Activated CD4-positive, alpha-beta T cell treated with anti-CD3 and anti-CD28 coated beads, Interleukin-2, amount 10 ng/mL, durations not matched to agents 7 days and 5 days (primary cell): ENCODE data around the gene THOC1. TPM values are rescaled to one million over a fixed set of nuclear protein-coding genes. Genes with fewer than 3 reads are reported as not detected.

ENCODE experiments used
- CTCF ChIA-PET: fragments of 350-600 bp; sonication (Branson Sonifier 250); formaldehyde crosslinking; loops from one replicate; lab custom pipeline; 2021; ENCODE audit warnings: antibody characterized with exemption; lab: Charles Lee
- POLR2A ChIA-PET: fragments of 350-600 bp; sonication (Branson Sonifier 250); formaldehyde crosslinking; loops from one replicate; lab custom pipeline; 2021; ENCODE audit warnings: antibody characterized with exemption; lab: Charles Lee
- DNase-seq: peaks from one replicate; pipeline ENCODE4 v3.0.0-alpha.2; 2020
- H3K27ac Mint-ChIP-seq: one replicate; pipeline ENCODE4 v1.8.0; 2021; ENCODE audit warnings: mild to moderate bottlenecking, moderate library complexity, mixed read lengths
- H3K27me3 Mint-ChIP-seq: one replicate; pipeline ENCODE4 v1.8.0; 2021; ENCODE audit warnings: mixed read lengths
- H3K36me3 Mint-ChIP-seq: one replicate; pipeline ENCODE4 v1.8.0; 2021; ENCODE audit warnings: low read depth, mixed read lengths
- H3K4me1 Mint-ChIP-seq: one replicate; pipeline ENCODE4 v1.8.0; 2021; ENCODE audit warnings: mixed read lengths
- H3K4me3 Mint-ChIP-seq: one replicate; pipeline ENCODE4 v1.8.0; 2021; ENCODE audit warnings: mild to moderate bottlenecking, moderate library complexity, mixed read lengths
- H3K9me3 Mint-ChIP-seq: one replicate; pipeline ENCODE4 v1.8.0; 2021; ENCODE audit warnings: mixed read lengths
- total RNA-seq, 2 experiments: library from RNA; stranded (reverse); gene quantifications; one replicate each; pipeline ENCODE4 v1.2.3, GENCODE V29; 2021

The THOC1 gene
- total RNA-seq, 2 experiments from 2014 or later, result 46.7 to 55.9 TPM

DNA sequence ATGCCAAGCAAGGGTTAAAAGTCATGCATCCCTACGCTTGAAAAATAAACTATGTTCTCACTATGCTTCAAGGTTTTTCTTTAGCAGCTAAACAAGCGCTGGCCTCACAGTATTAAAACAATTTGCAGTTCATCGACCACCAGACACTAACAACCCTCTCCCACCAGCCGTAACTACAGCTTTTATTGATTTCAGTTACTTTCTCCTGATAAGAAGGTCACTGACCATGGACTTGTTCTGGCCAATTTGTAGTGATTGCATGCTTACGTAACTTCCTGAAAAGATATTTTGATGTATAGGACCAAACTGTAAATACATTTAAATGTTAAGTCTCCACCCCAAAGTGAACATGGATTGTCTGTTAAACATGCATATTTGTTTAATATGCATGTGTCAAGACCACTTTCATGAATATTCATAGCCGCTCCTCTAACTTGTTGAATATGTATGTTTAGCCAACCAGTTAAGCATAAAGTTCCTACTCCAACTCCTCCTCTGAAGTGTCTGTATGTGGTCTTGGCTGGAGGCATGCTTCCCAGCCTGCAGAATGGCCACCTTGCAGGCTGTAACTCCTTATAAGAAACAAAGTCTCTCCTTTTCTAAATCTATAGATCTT is 1.7 kb upstream of the THOC1 start:
- no peaks in the 10 kb centered on the region for H3K27me3 Mint-ChIP-seq
- CTCF ChIA-PET, result no interaction called here

DNA sequence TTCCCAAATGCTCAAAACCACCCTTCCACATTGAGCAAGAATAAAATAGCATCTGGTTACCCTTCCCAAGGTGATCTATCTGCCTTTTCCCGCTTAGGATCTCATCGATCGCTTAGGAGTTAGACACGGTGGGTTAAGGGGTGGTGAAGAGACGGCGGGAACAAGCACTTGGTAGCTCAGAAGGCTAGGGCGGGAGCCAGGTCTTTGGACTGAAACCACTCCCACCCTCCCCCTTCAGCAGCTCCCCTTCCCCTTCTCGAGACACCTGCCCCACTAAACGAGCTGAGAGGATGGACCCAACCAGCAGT is 513 bp downstream of the THOC1 start:
- POLR2A ChIA-PET, result interaction anchor here (0.7 to 1.2 kb wide), 2 partner anchors 14 to 32 kb away, joined by 3 to 4 read pairs; no protein-coding TSS in a partner anchor
- Mint-ChIP-seq H3K9me3 (no peaks in the 10 kb centered on the region), H3K4me3 (peak overlapping the region; percentile 99), H3K36me3 (peaks cover 14% of the 10 kb centered on the region), H3K4me1 (peaks cover 32% of the 10 kb centered on the region), H3K27me3 (no peaks in the 10 kb centered on the region), H3K27ac (peak overlapping the region; percentile 99)
- CTCF ChIA-PET, result interaction anchor here (1.0 to 1.4 kb wide), 3 partner anchors 8 to 14 kb away, joined by 3 to 5 read pairs (median 5); no protein-coding TSS in a partner anchor
- DNase-seq, result no peak

More for the DNA sequence above, 1.7 kb upstream of the THOC1 start:
- no peaks in the 10 kb centered on the region for H3K9me3 Mint-ChIP-seq
- H3K4me3 Mint-ChIP-seq, result peak overlapping the region; percentile 99
- DNase-seq, result no peak
- peaks cover 32% of the 10 kb centered on the region for H3K4me1 Mint-ChIP-seq
- peaks cover 1% of the 10 kb centered on the region for H3K36me3 Mint-ChIP-seq
- POLR2A ChIA-PET, result no interaction called here
- no peak overlapping the region for H3K27ac Mint-ChIP-seq

DNA sequence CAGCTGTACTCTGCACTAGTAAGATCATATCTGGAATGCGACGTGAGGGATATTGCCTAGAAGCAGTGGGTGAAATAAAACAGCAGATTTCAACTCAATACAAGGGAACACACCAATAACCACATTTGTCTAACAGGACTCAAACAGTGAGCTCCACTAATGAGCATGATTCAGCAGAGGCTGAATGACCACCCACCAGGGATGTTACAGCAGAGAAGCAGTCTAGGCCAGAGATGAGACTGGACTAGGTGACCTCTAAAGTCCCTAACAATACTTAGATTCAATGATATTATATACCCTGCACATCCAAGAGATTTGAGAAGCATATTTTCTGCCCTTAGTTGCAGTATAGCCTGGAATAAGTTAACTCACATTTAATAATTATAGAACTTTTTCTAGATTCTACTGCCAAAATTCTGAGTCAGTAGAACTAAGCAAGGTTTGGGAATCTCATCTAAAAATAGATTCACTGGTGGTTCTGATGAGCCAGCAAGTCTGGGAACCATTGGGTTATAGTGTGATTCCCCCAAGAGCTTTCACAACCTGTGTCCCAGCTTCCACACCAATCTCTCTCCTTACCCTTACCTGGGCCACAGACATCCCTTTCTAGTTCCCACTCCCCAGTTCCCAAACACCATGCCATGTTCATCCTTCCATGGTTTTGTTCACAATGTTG is 6.3 kb downstream of the THOC1 start:
- no peak for DNase-seq
- H3K9me3 Mint-ChIP-seq, result no peaks in the 10 kb centered on the region
- POLR2A ChIA-PET, result no interaction called here
- H3K27me3 Mint-ChIP-seq, result no peaks in the 10 kb centered on the region
- no peak overlapping the region for H3K4me3 Mint-ChIP-seq
- H3K36me3 Mint-ChIP-seq, result peaks cover 36% of the 10 kb centered on the region
- peaks cover 8% of the 10 kb centered on the region for H3K4me1 Mint-ChIP-seq
- H3K27ac Mint-ChIP-seq, result no peak overlapping the region
- CTCF ChIA-PET, result interaction anchor here (1.5 kb wide), 1 partner anchor 21 kb away, joined by 3 read pairs; no protein-coding TSS in a partner anchor

DNA sequence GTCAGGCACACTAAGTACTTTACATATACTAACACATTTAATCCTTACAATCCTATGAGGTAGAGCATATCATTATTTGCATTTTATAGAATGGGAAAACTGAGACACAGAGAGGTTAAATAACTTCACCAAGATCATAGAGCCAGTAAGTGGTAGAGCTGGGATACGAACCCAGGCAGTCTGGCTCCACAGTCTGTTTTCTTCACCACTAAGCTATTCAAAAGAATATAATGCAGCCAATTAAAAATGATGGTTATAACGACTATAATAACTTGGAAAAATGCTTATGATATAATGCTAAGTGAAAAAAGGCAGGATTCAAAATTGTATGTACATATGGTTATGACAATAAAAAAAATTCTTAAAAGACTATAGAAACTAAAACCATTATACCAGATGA is 7.3 kb downstream of the THOC1 start:
- H3K9me3 Mint-ChIP-seq, result no peaks in the 10 kb centered on the region
- H3K27ac Mint-ChIP-seq, result no peak overlapping the region
- no peak for DNase-seq
- no peak overlapping the region for H3K4me3 Mint-ChIP-seq
- H3K27me3 Mint-ChIP-seq, result no peaks in the 10 kb centered on the region
- peaks cover 43% of the 10 kb centered on the region for H3K36me3 Mint-ChIP-seq
- POLR2A ChIA-PET, result no interaction called here
- CTCF ChIA-PET, result no interaction called here
- H3K4me1 Mint-ChIP-seq, result no peaks in the 10 kb centered on the region

DNA sequence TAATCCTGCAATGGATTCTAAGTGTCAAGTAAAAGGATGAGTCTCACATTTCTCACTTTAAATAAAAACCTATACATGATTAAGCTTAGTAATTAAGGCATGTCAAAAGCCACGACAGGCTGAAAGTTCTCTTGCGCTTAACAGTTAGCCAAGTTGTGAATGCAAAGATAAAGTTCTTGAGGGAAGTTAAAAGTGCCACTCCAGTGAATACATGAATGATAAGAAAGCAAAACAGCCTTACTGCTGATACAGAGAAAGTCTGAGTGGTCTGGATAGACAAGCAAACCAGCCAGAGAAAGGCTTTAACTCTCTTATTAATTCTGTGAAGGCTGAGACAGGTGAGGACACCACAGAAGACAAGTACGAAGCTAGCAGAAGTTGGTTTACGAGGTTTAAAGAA is 12.7 kb downstream of the THOC1 start:
- POLR2A ChIA-PET, result no interaction called here

DNA sequence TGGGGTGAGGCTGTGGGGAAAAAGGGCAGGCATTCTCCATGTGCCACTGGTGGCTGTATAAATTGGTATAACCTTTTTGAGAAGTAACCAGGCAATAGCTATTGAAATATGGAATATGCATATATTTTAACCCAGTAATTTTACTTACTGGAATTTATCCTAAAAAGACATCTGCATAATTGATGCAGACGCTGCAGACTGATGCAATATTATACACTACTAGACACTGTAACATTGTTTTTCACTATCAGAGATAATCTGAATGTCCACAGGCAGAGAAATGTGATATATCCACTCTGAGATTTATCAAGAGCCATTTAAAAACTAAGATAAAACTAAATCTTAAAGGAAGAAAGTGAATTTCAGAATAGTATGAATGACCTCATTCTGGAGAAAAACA is 14.7 kb downstream of the THOC1 start:
- DNase-seq, result no peak
- Mint-ChIP-seq H3K27ac (no peak overlapping the region), H3K4me1 (no peaks in the 10 kb centered on the region), H3K9me3 (no peaks in the 10 kb centered on the region), H3K36me3 (peaks cover 58% of the 10 kb centered on the region), H3K27me3 (no peaks in the 10 kb centered on the region), H3K4me3 (no peak overlapping the region)
- CTCF ChIA-PET, result interaction anchor here (2.0 kb wide), 1 partner anchor 15 kb away, joined by 5 read pairs; the partner anchor contains the start of gene THOC1
- POLR2A ChIA-PET, result no interaction called here

More for the DNA sequence above, 12.7 kb downstream of the THOC1 start:
- Mint-ChIP-seq H3K27me3 (no peaks in the 10 kb centered on the region), H3K27ac (no peak overlapping the region), H3K4me3 (no peak overlapping the region), H3K4me1 (no peaks in the 10 kb centered on the region), H3K9me3 (no peaks in the 10 kb centered on the region), H3K36me3 (peaks cover 52% of the 10 kb centered on the region)
- CTCF ChIA-PET, result interaction anchor here (1.1 kb wide), 1 partner anchor 13 kb away, joined by 3 read pairs; the partner anchor contains the start of gene THOC1
- DNase-seq, result no peak

DNA sequence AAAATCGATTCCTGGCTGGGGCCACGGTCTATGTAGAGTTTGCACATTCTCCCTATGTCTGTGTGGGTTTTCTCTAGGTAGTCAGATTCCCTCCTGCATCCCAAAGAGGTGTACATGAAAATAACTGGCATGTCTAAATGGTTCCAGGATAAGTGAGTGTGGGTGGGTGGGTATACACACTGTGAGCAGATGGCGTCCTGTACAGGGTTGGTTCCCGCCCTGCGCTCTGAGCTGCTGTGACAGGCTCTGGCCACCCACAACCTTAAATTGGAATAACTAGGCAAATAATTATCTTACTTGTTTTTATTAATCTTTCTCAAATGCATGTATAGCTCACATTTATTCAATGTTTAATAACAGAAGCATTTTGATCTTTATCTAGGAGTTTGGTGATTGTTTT is 16.3 kb downstream of the THOC1 start:
- POLR2A ChIA-PET, result no interaction called here
- Mint-ChIP-seq H3K4me1 (no peaks in the 10 kb centered on the region), H3K27ac (no peak overlapping the region), H3K36me3 (peaks cover 49% of the 10 kb centered on the region), H3K9me3 (no peaks in the 10 kb centered on the region), H3K27me3 (no peaks in the 10 kb centered on the region), H3K4me3 (no peak overlapping the region)
- CTCF ChIA-PET, result interaction anchor here (0.7 to 1.1 kb wide), 2 partner anchors 28 to 579 kb away, joined by 3 to 4 read pairs; no protein-coding TSS in a partner anchor
- no peak for DNase-seq

DNA sequence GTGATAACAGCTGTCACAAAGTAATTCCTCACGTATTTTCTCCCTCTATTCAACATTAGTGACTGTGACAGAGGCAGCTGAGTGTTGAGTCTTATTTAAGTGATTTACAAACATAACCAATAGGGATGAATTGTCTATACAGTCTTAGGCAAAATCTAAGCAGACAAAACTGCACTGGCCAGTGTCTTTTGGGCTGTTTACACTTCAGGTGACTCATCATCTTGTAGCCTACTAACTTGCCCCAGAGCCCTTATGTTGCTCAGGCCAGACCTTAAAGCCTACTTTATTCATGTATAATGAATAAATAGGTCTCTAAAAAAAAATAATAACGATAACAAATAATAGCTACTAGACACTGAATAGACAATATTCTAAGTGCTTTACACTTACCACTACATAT is 17.2 kb downstream of the THOC1 start:
- Mint-ChIP-seq H3K27me3 (no peaks in the 10 kb centered on the region), H3K27ac (no peak overlapping the region), H3K36me3 (peaks cover 46% of the 10 kb centered on the region), H3K4me3 (no peak overlapping the region), H3K9me3 (no peaks in the 10 kb centered on the region), H3K4me1 (no peaks in the 10 kb centered on the region)
- no peak for DNase-seq
- POLR2A ChIA-PET, result no interaction called here
- CTCF ChIA-PET, result no interaction called here

DNA sequence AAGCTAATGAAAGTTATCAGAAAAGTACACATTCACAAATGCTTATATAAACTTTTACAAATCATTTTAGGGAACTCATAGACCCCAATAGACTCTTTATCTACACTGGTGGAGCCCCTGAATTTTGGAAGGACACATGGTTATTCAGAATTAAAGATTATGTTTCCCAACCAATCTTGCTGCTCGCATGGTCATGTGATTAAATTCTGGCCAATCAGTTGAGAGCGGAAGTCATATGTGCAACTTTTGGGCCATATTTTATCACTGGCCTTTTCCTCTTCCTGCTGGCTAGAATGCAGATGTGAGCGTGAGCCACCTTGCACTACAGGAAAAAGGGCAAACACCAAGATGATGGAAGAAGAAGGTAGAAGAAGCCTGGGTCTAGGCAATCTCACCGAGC is 19.8 kb downstream of the THOC1 start:
- POLR2A ChIA-PET, result no interaction called here
- no peak for DNase-seq
- peaks cover 45% of the 10 kb centered on the region for H3K36me3 Mint-ChIP-seq

DNA sequence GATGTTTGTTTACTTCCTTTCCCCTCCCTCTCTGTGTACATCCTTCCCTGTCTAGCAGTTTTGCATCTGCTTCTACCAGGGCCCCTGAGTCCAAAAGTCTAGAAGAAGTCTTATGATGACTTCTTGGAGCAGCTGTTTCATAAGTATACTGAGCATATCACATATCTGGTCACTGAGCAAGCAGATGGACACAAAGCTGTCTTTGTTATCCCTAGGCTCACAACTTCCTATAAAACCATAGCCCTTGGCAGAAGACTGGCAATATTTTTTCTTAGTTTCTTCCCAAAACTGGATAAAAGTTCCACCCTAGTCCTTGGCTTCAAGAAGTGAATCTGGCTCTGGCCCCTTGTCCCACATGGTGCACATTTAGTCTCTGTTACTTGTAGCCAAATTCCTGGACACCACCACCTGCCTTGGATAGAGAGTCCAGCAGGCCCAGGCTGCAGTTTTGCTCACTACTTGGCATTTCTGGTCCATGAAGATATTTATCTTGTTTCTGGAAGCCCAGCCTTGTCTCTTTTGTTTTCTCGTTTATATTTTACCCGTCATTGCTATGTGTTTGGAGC is 22.5 kb downstream of the THOC1 start:
- Mint-ChIP-seq H3K4me3 (no peak overlapping the region), H3K27me3 (no peaks in the 10 kb centered on the region), H3K27ac (no peak overlapping the region), H3K4me1 (no peaks in the 10 kb centered on the region), H3K36me3 (peaks cover 37% of the 10 kb centered on the region), H3K9me3 (no peaks in the 10 kb centered on the region)
- no peak for DNase-seq
- ChIA-PET CTCF (no interaction called here), POLR2A (no interaction called here)

More for the DNA sequence above, 19.8 kb downstream of the THOC1 start:
- no peaks in the 10 kb centered on the region for H3K4me1 Mint-ChIP-seq
- H3K27ac Mint-ChIP-seq, result no peak overlapping the region
- H3K27me3 Mint-ChIP-seq, result no peaks in the 10 kb centered on the region
- CTCF ChIA-PET, result no interaction called here
- no peak overlapping the region for H3K4me3 Mint-ChIP-seq
- H3K9me3 Mint-ChIP-seq, result no peaks in the 10 kb centered on the region

DNA sequence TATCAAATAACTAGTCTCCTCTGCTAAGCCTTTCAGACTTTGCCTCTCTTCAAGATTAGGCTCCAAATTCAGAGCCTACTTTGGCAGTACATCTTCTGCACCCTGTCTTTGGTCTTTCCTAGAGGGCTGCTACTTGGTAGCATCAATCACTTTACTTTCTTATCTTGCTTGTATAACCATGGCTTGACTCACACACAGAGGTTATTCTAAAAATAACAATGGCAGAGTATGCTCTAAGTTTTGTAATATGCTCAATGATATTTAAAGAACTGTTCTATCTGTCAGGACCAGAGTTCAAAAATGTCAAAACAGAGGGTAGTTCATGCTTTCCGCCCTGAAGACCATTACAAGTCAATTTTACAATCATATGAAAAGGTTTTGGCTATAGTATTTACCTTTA is 27.7 kb downstream of the THOC1 start:
- Mint-ChIP-seq H3K27me3 (no peaks in the 10 kb centered on the region), H3K9me3 (no peaks in the 10 kb centered on the region), H3K27ac (no peak overlapping the region), H3K4me3 (no peak overlapping the region), H3K4me1 (no peaks in the 10 kb centered on the region), H3K36me3 (peaks cover 26% of the 10 kb centered on the region)
- POLR2A ChIA-PET, result no interaction called here
- DNase-seq, result no peak
- CTCF ChIA-PET, result interaction anchor here (1.2 kb wide), 1 partner anchor 22 kb away, joined by 3 read pairs; no protein-coding TSS in a partner anchor

DNA sequence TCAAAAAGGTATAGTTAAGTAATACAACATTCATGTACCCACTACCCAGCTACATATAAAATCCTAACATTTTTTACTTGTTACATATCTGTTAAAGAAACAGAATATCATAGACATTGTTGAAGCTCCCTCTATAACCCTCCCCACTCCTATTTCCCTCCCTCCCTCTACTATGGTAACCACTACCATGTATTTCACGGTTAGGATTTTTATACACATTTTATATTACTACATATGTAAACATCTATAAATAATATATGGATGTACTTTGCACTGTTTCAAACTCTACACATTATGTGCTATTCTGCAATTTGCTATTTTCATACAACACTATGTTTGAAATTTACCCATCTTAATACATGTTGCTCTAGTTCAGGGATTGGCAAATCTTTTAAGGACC is 36.3 kb downstream of the THOC1 start:
- Mint-ChIP-seq H3K27ac (no peak overlapping the region), H3K27me3 (no peaks in the 10 kb centered on the region), H3K4me3 (no peak overlapping the region), H3K36me3 (peaks cover 14% of the 10 kb centered on the region), H3K9me3 (no peaks in the 10 kb centered on the region), H3K4me1 (no peaks in the 10 kb centered on the region)
- CTCF ChIA-PET, result interaction anchor here (0.8 to 1.5 kb wide), 2 partner anchors 11 to 17 kb away, joined by 3 to 5 read pairs; no protein-coding TSS in a partner anchor
- no peak for DNase-seq
- POLR2A ChIA-PET, result no interaction called here

DNA sequence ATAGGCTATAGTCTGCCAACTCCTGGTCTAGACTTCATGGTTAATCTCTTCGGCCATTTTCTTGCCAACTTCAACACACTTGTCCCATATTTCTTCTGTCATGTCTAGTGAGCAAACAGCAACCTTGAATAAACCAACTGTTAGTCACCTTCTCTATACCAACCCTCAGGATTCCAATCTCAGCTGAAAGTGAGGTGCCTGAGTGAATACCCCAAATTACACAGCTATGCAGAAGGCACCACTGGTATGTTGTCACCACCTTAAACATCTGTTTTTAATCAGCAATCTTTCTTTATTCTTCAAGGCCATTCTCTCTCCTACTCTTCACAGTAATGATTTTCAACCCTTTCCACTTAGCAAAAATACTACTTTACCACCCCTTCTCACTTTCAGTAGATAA is 39.3 kb downstream of the THOC1 start:
- Mint-ChIP-seq H3K9me3 (no peaks in the 10 kb centered on the region), H3K36me3 (peaks cover 22% of the 10 kb centered on the region), H3K27ac (no peak overlapping the region), H3K4me1 (no peaks in the 10 kb centered on the region), H3K27me3 (no peaks in the 10 kb centered on the region), H3K4me3 (no peak overlapping the region)
- CTCF ChIA-PET, result no interaction called here
- POLR2A ChIA-PET, result no interaction called here
- no peak for DNase-seq
